GM11168 (cell line): Measurements from ENCODE around the gene A3GALT2.

Experiments
- in situ Hi-C: fragments of 300-500 bp; cut with MboI; formaldehyde crosslinking; loops from one replicate; pipeline ENCODE4 v1.12.0; 2022; ENCODE audit warnings: low sequenced_read_pairs; ENCODE audit not compliant: unreplicated experiment

The A3GALT2 gene

GRCh38 chr1:33265780-33266605, 54.9 kb downstream of the A3GALT2 start:
- in situ Hi-C loops, result no loop called here

GRCh38 chr1:33263890-33264504, 56.9 kb downstream of the A3GALT2 start:
- in situ Hi-C loops, result no loop called here

GRCh38 chr1:33261344-33261743, 59.6 kb downstream of the A3GALT2 start:
- in situ Hi-C loops, result no loop called here

- in situ Hi-C loops, result no loop called here
Measured at GRCh38 chr1:33260439-33260838, 60.5 kb downstream of the A3GALT2 start.

- in situ Hi-C loops, result no loop called here
Measured at GRCh38 chr1:33259879-33260278, 61.0 kb downstream of the A3GALT2 start.

- in situ Hi-C loops, result no loop called here
Measured at GRCh38 chr1:33258788-33259274, 62.1 kb downstream of the A3GALT2 start.

- in situ Hi-C loops, result no loop called here
Measured at GRCh38 chr1:33257772-33258712, 62.9 kb downstream of the A3GALT2 start.

GRCh38 chr1:33257207-33257771, 63.6 kb downstream of the A3GALT2 start:
- in situ Hi-C loops, result no loop called here
